H1 (cell line): ENCODE measurements around the gene HTR5A. TPM values are rescaled to one million over a fixed set of nuclear protein-coding genes. Genes with fewer than 3 reads are reported as not detected.

Source experiments
- CHD1 ChIP-seq: IDR thresholded peaks from 2 replicates; pipeline ENCODE4 v1.6.1; 2012; ENCODE audit warnings: low read depth, low read length, improper control_type of control experiment
- CREB1 ChIP-seq: IDR thresholded peaks from 2 replicates; pipeline ENCODE4 v1.6.1; 2012; ENCODE audit warnings: inconsistent platforms
- KDM4A ChIP-seq: IDR thresholded peaks from one replicate; pipeline ENCODE4 v1.7.1; 2012; ENCODE audit warnings: low read depth, mild to moderate bottlenecking, moderate library complexity, low read length, inconsistent platforms; ENCODE audit not compliant: severe bottlenecking
- NRF1 ChIP-seq: IDR thresholded peaks from 2 replicates; pipeline ENCODE4 v1.6.1; 2011; ENCODE audit warnings: mild to moderate bottlenecking, low read depth, low read length, improper control_type of control experiment
- SP2 ChIP-seq: IDR thresholded peaks from 2 replicates; pipeline ENCODE4 v1.6.1; 2012; ENCODE audit warnings: mild to moderate bottlenecking, low read length, inconsistent platforms
- polyA plus RNA-seq, 7 experiments: library from polyadenylated mRNA; depleted of rRNA in 3 of 7; stranded (reverse) in 5 of 7; unstranded in 2 of 7; fragments of >200 nt in 5 of 7; fragments of 200-250 nt in 2 of 7; gene quantifications; 1 replicate in 5 of 7; 2 replicates in 1 of 7; 4 replicates in 1 of 7; pipeline versions ENCODE4 v1.2.1 to v1.2.3, GENCODE V29; 2011 to 2013; ENCODE audit warnings: missing spikeins in 2 of 7, mixed read lengths in 2 of 7
- total RNA-seq: library from RNA; stranded (reverse); fragmentation: NEBNext Ultra II Directional; extraction: Animal tissue kit (Norgen Biotek cat#: 25700); gene quantifications from 2 replicates; pipeline ENCODE4 v1.2.1, GENCODE V29; 2021

Gene HTR5A
- total and polyA plus RNA-seq, 2 of the 8 experiments (the other 6 are each of a cell fraction or from before 2014, with no cell fraction given): 0.02 TPM; not detected in 1

DNA sequence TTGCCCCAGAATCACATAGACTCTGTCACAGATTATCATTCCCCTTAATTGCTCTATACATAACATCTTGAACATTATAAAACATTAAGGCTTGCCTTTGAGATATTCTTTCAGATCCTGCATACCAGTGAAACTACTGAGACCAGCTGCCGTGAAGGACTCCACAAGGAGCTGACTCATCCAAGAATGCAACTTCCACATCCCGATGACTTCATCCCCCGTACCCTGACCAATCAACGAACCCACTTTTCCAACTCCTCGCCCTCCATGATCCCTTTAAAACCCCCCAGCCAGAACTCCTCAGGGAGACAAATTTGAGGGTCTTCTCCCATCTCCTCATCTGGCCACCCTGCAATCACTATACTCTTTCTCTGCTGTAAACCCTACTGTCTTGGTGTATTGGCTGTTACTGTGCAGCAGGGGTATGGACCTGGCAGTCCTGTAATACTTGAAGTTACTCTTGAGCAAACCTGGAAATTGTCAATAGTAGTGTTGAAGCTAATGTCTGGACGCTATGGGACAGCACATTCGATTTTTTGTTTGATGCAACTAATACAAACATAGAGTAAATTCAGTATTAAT lies 49.8 kb downstream of the HTR5A start (continued):
- no peak for TF ChIP-seq KDM4A
- TF ChIP-seq SP2: no peak
- TF ChIP-seq CREB1: no peak
- TF ChIP-seq NRF1: no peak
- TF ChIP-seq CHD1: no peak
